GM12872 (cell line): Measurements from ENCODE around the gene MRTO4.

ENCODE experiments used
- TF ChIP-seq, protein P1 (sequence below): IDR thresholded peaks from 3 replicates; pipeline ENCODE4 v1.5.1; 2011; ENCODE audit warnings: low read depth, mild to moderate bottlenecking, low read length, moderate library complexity; ENCODE audit not compliant: insufficient read depth

Gene MRTO4

DNA sequence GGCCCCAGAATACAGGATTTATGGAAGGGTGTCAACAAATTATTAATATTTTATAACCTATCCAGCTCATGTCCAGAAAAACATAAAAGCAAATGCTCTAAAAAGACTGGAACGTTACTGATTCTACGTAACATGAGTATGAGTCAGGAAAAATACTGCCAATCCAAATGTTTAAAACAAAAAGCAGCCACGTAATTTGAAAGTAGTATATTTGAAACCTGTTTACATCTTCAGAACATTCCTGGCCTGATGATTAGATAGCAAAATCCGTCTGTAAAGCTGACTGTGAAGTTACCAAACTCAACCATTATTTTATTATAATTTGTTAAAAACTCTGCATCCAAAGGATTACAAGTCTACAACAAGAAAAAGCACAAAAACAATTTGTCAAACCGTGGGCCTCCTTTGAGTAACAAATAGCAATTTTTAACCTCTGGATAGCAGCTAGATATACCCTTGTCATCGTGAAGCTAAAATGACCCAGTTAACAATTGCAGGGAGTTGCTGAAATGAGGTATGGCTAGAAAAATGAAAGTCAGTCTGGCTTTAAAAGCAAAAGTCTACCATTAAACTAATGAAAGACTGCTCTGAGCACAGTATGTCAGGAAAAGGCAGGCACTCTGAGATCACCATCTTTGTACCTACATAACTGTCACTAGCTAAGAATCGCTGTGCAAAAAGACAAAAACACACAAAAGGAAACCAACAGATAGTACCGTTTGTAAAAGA lies 42.7 kb upstream of the MRTO4 start:
- TF ChIP-seq, protein P1, sequence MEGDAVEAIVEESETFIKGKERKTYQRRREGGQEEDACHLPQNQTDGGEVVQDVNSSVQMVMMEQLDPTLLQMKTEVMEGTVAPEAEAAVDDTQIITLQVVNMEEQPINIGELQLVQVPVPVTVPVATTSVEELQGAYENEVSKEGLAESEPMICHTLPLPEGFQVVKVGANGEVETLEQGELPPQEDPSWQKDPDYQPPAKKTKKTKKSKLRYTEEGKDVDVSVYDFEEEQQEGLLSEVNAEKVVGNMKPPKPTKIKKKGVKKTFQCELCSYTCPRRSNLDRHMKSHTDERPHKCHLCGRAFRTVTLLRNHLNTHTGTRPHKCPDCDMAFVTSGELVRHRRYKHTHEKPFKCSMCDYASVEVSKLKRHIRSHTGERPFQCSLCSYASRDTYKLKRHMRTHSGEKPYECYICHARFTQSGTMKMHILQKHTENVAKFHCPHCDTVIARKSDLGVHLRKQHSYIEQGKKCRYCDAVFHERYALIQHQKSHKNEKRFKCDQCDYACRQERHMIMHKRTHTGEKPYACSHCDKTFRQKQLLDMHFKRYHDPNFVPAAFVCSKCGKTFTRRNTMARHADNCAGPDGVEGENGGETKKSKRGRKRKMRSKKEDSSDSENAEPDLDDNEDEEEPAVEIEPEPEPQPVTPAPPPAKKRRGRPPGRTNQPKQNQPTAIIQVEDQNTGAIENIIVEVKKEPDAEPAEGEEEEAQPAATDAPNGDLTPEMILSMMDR = no peak

DNA sequence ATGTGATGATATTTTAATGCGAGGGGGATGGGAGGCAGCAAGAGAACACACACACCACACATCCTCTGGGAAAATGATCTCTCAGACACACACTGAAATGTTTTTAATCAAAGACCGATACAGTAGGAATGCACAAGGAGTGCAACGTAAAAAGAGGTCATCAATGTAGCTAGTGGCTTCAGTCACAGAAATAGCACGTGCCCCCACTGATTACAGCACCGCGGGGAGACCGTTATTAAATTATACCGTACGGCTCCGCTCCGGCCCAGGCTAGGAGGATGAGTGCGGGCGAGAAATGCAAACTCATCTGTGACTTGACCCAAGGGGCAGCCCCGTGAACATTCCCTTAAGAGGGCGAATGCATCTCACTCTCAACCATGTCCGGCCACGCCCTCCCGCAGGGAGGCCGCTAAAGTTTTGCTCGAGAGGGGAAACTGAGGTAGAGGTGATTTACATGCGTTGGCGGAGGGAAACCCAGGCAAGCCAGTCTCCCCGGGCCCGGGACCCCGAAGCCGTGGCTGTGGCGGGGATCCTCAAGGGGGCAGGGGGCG lies 42.1 kb upstream of the MRTO4 start:
- TF ChIP-seq, protein P1 = no peak

- TF ChIP-seq, protein P1 = no peak
Measured at GRCh38 chr1:19209990-19210771, 41.4 kb upstream of the MRTO4 start, which contains the start of gene UBR4. UBR4 (minus strand) TSS chr1:19210266; CDS start chr1:19210248, 18 bp downstream.

DNA sequence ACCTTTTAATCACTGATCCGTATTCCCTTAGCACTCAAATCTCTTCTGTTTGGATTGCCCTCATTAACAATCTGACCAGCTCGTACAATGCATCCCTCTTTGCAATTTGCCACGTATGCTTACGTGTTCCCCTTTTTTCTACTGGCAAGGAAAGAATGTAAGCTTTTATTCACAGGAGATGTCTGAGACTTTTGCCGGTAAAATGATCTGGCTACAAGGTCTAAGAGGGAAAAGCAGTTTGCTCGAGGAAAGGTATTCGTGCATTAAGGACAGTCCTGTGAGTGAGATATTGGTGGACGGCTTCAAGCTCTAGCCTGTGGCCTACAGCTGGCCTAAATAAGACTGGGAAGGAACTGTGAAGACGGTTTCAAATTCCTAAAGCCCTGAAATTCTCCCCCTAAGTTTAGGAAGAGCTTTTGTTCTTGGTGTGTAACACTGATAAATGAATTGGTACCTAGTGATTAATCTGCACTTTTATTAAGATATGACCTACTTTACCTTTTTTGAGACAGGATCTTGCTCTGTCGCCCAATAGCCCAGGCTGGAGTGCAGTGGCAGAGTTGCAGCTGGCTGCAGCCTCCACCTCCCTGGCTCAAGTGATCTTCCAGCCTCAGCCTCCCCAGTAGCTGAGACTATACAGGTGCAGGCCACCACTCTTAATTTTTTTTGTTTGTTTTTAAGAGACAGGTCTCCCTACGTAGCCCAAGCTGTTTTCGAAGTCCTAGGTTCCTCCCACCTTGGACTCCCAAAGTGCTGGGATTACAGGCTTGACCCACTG lies 40.6 kb upstream of the MRTO4 start:
- TF ChIP-seq, protein P1 = no peak

DNA sequence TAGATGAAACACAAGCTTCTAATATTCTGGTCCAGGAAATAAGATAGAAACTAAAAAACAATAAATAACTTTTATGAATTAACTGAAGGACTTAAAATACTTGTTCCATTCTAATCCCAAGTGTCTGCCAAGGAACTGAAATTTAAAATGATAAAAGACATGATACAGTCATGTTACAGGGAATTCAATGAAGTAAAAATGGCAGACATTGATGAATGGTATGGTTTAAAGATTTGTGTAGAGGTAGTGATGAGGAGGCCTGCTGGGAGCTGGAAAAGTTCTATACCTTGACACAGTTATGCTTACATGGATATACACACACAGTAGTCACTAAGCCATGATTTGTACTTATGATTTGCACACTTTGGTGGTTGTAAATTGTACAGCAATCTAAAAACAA lies 39.4 kb upstream of the MRTO4 start:
- TF ChIP-seq, protein P1 = no peak

GRCh38 chr1:19213580-19213979 lies 38.0 kb upstream of the MRTO4 start:
- TF ChIP-seq, protein P1 = no peak

- TF ChIP-seq, protein P1 = no peak
Measured at GRCh38 chr1:19219451-19219850, 32.2 kb upstream of the MRTO4 start.
